Peyer's patch (tissue), 4 donors: Measurements from ENCODE around the gene HSD11B1L.

Experiments used
- CTCF ChIP-seq, 6 experiments: fragments of 450-650 bp in 4 of 6; fragments of 200-600 bp in 2 of 6; sonication (generic) in 1 of 6; IDR thresholded peaks; one replicate each; pipeline ENCODE4 v1.5.1; 2017 to 2019; ENCODE audit warnings: antibody characterized with exemption in 6 of 6, mild to moderate bottlenecking in 3 of 6, moderate library complexity in 1 of 6
- POLR2A ChIP-seq, 2 donors: fragments of 450-650 bp; IDR thresholded peaks; one replicate each; pipeline ENCODE4 v1.5.1; 2017; ENCODE audit warnings: antibody characterized with exemption in 2 of 2, mild to moderate bottlenecking in 2 of 2, moderate library complexity in 2 of 2

GRCh38 chr19:5694167-5694955 is 13.5 kb downstream of the HSD11B1L start:
- TF ChIP-seq CTCF (IDR thresholded peaks at IDR 0.05) (no peak), POLR2A (IDR thresholded peaks at IDR 0.05) (no peak)
